Measurements from ENCODE around the gene YPEL5.

GRCh38 chr2:30134582-30134981 is 12.2 kb upstream of the YPEL5 start:
- TF ChIP-seq POLR2AphosphoS5 (IDR thresholded peaks at IDR 0.05; ENCODE audit: low read depth, low read length) (no peak), POLR2A (IDR thresholded peaks at IDR 0.05; ENCODE audit: low read depth, low read length) (no peak), TAF1 (IDR thresholded peaks at IDR 0.05; ENCODE audit: borderline replicate concordance, low read depth, low read length) (no peak)
